ENCODE results near the gene PRSS27.

Gene PRSS27

DNA sequence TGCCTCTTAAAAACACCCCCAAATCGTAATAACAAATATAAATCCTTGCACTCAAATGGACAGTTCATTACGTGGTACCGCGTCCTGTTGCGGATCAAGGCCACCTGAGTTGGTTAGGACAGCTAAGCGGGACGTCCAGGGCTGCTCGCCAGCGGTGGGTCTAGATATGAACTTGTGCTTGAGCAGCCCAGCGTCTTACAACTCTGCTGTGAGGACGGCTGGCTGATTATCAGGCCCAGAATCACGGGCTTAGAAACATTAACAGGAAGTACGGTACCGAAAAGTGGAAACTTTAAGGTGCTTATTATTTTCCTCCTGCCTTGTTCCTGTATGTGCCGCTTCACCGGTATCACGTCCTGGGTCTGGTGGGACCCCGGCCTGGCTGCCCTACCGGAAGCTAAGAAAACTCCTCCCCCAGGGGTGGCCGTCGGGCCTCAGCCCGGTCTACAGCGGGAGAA lies 31.6 kb upstream of the PRSS27 start:
- DNase-seq (ENCODE audit: low read depth in 2 of 2, low spot score in 1 of 2) = no peak

- DNase-seq (ENCODE audit: low read depth in 2 of 2, low spot score in 1 of 2) = no peak
Observed at GRCh38 chr16:2749936-2750335, 29.9 kb upstream of the PRSS27 start.

DNA sequence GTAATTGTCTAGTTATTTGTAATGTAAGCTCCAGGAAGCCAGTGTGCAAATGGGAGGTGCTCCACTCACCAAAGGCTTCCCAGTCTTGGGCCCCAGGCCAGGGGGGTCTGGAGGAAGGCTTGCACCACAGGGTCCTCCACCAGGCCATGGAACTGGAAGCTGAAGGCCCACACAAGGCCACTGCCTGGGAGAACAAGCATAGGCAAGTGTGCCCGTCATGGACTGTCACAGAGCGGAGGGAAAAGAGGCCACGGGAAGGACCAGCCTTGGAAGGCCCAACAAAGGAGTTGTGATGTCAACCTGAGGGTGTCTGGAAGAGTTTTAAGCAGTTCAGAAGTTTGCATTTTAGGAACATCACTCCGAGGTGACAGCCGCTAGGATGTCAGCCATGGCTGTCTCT lies 29.5 kb upstream of the PRSS27 start:
- no peak for DNase-seq (ENCODE audit: low read depth in 2 of 2, low spot score in 1 of 2)

GRCh38 chr16:2748757-2749455 lies 28.9 kb upstream of the PRSS27 start:
- DNase-seq (ENCODE audit: low read depth in 2 of 2, low spot score in 1 of 2) = no peak

GRCh38 chr16:2745961-2746360 lies 25.9 kb upstream of the PRSS27 start:
- no peak for DNase-seq (ENCODE audit: low read depth in 2 of 2, low spot score in 1 of 2)

DNA sequence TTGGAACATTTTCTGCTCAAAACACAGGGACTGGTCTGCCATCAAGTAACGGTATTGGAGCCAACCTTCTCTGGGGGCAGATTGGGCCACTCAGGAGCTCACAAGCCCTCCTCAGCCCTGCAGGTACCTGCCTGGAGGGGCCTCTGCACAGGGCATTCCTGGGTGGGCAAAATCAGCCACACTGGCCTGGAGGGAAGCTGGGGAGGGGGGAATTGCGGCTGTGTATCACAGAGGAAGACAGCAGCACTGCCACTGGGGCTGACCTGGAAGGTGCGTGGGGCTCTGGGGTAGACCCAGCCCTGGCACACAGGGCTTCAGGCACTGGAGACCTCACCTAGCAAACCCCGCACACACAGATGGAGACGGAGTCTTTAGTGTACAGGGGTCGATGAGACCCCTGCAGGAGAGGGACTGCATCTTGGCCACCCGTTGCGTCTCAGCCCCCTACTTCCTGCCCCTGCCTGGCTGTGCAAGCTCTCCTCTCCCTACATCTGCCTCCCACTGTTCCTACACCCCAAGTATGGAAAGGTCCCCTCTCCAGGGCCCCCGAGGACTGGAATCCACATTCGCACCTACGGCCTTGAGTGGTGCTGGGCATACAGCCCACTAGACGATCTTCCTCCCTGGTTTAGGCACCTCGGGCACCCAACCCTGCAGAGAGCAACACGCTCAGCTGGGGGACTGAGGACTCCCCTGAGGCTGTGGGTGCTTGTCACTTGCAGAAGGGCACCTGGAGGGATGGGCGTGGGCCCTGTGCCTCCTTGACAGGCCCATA lies 25.3 kb upstream of the PRSS27 start:
- DNase-seq (ENCODE audit: low read depth in 2 of 2, low spot score in 1 of 2) = no peak

DNA sequence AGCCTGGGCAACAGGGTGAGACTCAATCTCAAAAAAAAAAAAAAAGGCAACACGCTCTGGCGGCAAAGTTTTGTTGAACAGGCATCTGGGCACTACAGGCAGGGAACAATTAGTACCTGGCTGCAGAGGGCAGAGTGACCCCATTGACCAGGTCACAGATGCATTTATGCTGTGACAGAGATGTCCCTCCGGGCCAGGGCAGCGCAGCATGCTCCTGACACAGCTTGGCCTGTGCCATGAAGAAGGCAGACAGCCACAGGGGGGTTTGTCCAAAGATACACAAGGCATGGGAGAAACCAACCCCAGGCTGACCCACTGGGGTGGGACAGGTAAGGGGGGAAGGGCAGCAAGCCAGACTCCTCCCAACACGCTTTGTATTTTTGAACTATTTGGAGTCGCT lies 24.7 kb upstream of the PRSS27 start:
- no peak for DNase-seq (ENCODE audit: low read depth in 2 of 2, low spot score in 1 of 2)

GRCh38 chr16:2743007-2743810 lies 23.2 kb upstream of the PRSS27 start:
- DNase-seq (ENCODE audit: low read depth in 2 of 2, low spot score in 1 of 2) = no peak

DNA sequence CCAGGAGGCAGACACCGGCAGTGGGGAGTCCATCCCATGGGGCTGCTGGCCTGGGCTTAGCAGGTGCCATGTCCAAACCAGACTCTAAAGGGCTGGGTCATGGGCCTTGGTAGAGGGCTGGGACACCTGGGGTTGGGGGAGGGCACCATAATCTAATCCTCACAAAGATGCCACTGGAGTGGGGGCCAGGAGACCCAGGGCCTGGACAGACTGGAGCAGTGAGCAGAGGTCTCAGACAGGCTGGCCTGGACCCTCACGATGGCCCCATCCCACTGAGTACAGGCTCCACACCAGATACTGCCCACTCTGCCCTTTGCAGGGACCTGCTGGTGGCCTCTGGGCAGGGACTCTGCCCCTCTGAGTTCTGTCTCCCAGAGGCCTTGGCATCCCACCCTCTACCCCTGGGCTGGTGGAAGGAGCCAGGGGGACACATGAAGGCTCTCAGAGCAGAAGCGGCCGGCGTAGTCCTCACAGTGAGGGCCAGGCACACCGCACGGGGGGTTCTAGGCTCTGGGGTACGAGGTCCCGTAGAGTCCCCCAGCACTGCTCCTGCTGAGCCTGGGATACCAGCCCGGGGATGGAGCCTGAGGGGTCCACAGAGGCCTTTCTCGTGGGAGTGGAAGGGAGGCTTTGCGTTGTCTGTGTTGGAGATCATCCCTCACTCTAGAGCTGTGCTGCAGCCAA lies 22.4 kb upstream of the PRSS27 start:
- DNase-seq (ENCODE audit: low read depth in 2 of 2, low spot score in 1 of 2) = no peak

- no peak for DNase-seq (ENCODE audit: low read depth in 2 of 2, low spot score in 1 of 2)
Observed at GRCh38 chr16:2741168-2741567, 21.1 kb upstream of the PRSS27 start.

DNA sequence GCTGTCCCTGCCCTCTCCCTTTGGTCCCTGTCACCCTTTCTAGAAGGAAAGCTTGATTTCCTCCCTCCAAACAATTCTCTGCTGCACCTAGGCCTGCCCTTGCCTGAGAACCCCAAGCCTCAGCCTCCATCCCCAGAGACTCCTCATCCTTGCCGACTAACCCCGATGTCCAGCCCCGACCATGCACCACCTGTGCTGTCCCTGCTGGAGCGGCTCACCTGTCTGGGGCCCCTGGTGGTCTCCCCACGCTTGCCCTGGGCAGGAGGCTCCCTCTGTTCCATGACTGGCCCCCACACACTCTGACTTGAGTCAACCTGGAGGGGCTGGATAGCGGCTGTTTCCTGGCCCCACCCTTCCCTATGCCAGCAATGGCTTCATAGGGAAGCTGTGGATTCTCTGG lies 20.5 kb upstream of the PRSS27 start:
- no peak for DNase-seq (ENCODE audit: low read depth in 2 of 2, low spot score in 1 of 2)

DNA sequence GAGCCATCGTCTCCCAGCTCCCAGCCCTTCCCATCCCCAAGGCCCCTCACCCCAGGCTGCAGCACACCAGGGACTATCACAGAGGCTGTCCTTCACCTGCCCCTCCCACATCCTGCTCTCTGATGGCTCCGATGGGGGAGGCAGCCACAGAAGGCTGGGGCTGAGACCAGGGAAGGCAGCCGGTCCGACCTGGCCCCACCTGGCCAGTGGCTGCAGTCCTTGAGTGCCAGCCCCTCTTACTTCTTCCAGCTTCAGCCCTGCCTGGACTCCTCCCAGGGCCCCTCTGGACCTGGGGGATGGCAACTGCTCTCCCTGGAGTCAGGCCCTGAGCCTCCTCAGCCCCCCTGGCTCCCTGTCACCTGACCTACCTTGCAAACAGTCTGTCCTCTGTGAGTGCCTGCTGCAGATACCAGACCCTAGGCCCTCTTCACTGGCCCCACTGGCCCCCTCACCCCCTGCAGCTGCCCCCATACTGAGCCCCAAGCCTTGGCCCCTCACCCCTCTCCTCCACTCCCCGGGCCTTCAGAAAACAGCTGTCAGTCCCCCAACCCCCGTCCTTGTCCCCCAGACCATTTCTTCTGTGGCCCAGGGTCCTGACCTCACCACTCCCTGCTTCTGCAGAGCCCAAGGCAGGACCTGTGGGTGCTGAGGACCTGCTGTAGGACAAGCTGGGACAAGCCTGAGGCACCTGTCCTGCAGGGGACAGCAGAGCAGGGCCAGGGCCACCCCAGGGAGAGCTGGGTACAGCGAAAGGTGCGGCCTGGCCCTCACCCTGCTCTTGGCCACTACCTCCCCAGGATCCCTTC lies 19.8 kb upstream of the PRSS27 start:
- DNase-seq (ENCODE audit: low read depth in 2 of 2, low spot score in 1 of 2) = no peak

GRCh38 chr16:2738615-2739014 lies 18.6 kb upstream of the PRSS27 start:
- no peak for DNase-seq (ENCODE audit: low read depth in 2 of 2, low spot score in 1 of 2)

DNA sequence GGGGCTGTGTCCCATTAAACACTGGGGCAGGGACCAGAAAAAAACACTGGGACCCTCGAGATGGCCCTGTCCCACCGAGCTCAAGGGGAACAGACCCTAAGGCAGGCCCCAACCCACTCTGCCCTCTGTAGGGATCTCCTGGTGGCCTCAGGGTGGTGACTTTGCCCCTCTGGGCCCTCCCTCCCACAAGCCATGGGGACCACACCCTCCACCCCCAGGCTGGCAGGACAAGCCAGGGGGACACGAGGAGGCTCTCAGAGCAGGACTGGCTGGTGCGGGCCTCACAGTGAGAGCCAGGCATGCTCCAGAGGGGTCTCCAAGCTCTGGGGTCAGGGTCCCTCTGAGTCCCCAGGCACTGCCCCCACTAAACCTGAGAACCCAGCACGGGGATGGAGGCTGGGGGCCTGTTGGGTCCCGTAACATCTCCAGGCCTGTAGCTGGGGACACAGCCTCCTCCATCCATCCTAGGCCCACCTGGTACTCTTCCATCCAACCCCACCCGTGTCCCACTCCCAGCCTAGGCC lies 17.9 kb upstream of the PRSS27 start:
- no peak for DNase-seq (ENCODE audit: low read depth in 2 of 2, low spot score in 1 of 2)

DNA sequence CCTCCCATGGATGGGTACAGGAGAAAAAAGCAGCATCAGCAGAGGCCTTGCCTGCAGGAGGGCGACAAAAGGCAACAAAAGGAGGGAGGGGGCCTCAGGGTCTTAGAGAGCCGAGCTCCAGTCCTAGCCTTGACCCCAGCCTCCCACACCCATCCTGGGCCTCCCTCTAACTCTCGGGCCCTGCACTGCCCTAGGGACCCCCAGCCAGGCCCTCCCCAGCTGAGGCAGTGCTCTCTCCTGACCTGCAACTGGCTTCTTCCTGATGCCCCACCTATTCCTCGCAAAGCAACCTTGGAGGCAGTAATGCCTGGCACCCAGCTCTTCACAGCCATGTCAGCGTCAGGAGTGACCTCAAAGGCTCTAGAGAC lies 17.2 kb upstream of the PRSS27 start:
- DNase-seq (ENCODE audit: low read depth in 2 of 2, low spot score in 1 of 2) = no peak

GRCh38 chr16:2736476-2737237 lies 16.6 kb upstream of the PRSS27 start:
- no peak for DNase-seq (ENCODE audit: low read depth in 2 of 2, low spot score in 1 of 2)

DNA sequence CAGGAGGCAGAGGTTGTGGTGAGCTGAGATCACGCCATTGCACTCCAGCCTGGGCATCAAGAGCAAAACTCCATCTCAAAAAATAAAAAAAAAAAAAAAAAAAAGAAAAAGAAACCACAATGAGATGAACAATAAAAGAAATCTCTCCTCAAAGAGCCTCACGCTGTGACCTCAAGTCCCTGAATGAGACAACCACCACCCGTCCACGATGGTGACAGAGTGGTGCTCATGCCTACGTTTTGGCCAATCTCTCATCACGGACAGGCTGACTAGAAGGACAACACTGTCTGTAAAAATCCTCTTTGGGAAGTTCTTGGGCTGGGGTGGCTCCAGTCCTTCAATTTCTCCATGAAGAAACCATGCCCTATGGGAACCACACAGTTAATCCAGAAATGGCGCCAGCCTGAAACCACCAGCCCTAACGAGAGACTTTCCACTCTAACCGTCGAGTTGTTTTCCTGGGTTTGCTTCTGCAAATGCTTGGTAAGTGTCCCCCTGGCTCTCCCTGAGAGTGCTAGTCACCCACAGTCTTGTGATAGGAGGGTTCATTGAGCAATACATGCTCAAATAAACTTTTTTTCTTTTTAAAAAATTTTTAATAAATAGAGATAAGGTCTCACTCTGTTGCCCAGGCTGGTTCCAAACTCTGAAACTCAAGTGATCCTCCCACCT lies 15.0 kb upstream of the PRSS27 start:
- DNase-seq (ENCODE audit: low read depth in 2 of 2, low spot score in 1 of 2) = no peak

GRCh38 chr16:2728034-2728433 lies 8.0 kb upstream of the PRSS27 start:
- DNase-seq (ENCODE audit: low read depth in 2 of 2, low spot score in 1 of 2) = no peak

- DNase-seq (ENCODE audit: low read depth in 2 of 2, low spot score in 1 of 2) = no peak
Observed at GRCh38 chr16:2726923-2727322, 6.9 kb upstream of the PRSS27 start.

All from stimulated activated CD8-positive, alpha-beta memory T cell treated with anti-CD3 and anti-CD28 coated beads, Interleukin-4, amount 100 ng/mL, for 1 hour (primary cell).